ENCODE measurements around the gene BACE2. TPM values are rescaled to one million over a fixed set of nuclear protein-coding genes. Genes with fewer than 3 reads are reported as not detected.

BACE2 gene
- total and polyA plus RNA-seq, 4 donors, result 1.7 to 16.7 (median 5.6) TPM

DNA sequence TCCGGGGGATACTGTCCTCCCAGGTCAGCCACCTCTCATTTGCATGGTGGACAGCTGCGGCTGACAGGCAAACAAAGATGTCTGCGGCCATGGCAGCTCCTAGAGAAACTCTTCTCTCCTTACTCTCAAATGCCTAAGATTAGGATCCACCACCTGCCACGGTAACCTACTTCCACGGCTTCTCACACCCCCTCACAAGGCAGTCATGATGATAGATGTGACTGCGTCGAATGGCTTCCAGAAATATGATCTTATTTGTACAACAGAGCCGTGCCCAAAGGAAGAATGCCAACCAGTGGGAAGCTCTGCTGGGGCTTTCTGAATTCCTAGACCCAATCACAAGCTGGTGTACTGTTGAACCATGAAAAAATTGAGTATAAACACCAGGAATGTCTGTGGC, 73.4 kb downstream of the BACE2 start:
- H3K4me1 ChIP-seq (ENCODE audit: control insufficient read depth in 4 of 4, insufficient read depth in 4 of 4, low read length in 3 of 4), result no peaks in the 10 kb centered on the region
- no peak overlapping the region for H3K4me3 ChIP-seq (ENCODE audit: low read depth in 1 of 3, low read length in 3 of 3)
- peak; percentile 26 for DNase-seq (ENCODE audit: low spot score)
- TF ChIP-seq, protein P1, sequence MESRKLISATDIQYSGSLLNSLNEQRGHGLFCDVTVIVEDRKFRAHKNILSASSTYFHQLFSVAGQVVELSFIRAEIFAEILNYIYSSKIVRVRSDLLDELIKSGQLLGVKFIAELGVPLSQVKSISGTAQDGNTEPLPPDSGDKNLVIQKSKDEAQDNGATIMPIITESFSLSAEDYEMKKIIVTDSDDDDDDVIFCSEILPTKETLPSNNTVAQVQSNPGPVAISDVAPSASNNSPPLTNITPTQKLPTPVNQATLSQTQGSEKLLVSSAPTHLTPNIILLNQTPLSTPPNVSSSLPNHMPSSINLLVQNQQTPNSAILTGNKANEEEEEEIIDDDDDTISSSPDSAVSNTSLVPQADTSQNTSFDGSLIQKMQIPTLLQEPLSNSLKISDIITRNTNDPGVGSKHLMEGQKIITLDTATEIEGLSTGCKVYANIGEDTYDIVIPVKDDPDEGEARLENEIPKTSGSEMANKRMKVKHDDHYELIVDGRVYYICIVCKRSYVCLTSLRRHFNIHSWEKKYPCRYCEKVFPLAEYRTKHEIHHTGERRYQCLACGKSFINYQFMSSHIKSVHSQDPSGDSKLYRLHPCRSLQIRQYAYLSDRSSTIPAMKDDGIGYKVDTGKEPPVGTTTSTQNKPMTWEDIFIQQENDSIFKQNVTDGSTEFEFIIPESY (IDR thresholded peaks at IDR 0.05), result no peak
- TF ChIP-seq NR2F2 (IDR thresholded peaks at IDR 0.05) (no peak), HNF4A (conservative IDR thresholded peaks at IDR 0.05) (no peak)
- peaks cover 0 to 3% (median 0%) of the 10 kb centered on the region in 4 donors for H3K36me3 ChIP-seq (ENCODE audit: control insufficient read depth in 4 of 4, insufficient read depth in 3 of 4, low read depth in 1 of 4, low read length in 3 of 4)
- no peak overlapping the region for H3K9ac ChIP-seq (ENCODE audit: low read depth in 1 of 2, low read length in 2 of 2)
- no peak overlapping the region for H3K27ac ChIP-seq (ENCODE audit: low read depth in 1 of 2, low read length in 2 of 2)
- WGBS, result 70% methylated on average over 8 of the region's 8 CpGs
- H3K9me3 ChIP-seq (ENCODE audit: control insufficient read depth in 4 of 4, low read length in 3 of 4), result no peaks in the 10 kb centered on the region
- H3K27me3 ChIP-seq (ENCODE audit: control insufficient read depth in 4 of 4, insufficient read depth in 4 of 4, low read length in 3 of 4), result no peaks in the 10 kb centered on the region

DNA sequence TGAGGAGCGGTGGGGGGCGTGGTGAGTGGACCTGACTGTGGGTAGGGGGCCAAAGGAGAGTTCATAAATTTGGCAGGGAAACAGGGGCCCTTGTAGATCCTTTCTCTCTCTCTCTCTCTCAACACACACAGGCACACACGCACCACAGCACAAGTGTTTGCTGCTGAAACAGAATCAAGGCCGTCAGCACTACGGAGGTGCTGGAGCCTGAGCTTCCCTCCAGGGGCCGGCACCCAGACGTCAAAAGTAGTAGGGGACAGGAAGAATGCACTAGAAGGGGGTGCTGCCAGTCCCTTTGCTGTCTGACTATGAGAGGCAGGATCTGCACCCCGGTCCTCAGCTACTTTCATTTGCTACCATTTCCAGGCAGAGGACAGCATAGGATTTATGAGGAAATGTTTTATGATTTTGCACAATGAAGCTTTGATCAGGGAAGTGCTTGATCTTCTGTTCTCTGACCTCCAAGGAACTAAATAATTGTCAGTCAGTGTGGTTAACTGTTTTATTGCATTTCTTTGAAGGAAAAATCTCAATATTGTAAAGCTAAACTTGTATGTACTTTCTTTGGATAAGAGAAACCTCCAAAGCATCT, 74.4 kb downstream of the BACE2 start:
- Histone ChIP-seq H3K36me3 (ENCODE audit: control insufficient read depth in 4 of 4, insufficient read depth in 3 of 4, low read depth in 1 of 4, low read length in 3 of 4) (peaks cover 0 to 3% (median 0%) of the 10 kb centered on the region in 4 donors), H3K27ac (ENCODE audit: low read depth in 1 of 2, low read length in 2 of 2) (no peak overlapping the region), H3K27me3 (ENCODE audit: control insufficient read depth in 4 of 4, insufficient read depth in 4 of 4, low read length in 3 of 4) (no peaks in the 10 kb centered on the region), H3K4me1 (ENCODE audit: control insufficient read depth in 4 of 4, insufficient read depth in 4 of 4, low read length in 3 of 4) (no peaks in the 10 kb centered on the region), H3K9ac (ENCODE audit: low read depth in 1 of 2, low read length in 2 of 2) (no peak overlapping the region), H3K9me3 (ENCODE audit: control insufficient read depth in 4 of 4, low read length in 3 of 4) (no peaks in the 10 kb centered on the region), H3K4me3 (ENCODE audit: low read depth in 1 of 3, low read length in 3 of 3) (no peak overlapping the region)
- TF ChIP-seq JUND (IDR thresholded peaks at IDR 0.05) (no peak), EGR1 (IDR thresholded peaks at IDR 0.05; ENCODE audit: low read depth in 2 of 2) (no peak), FOXA2 (IDR thresholded peaks at IDR 0.05) (no peak), SP1 (IDR thresholded peaks at IDR 0.05) (no peak), FOXA1 (IDR thresholded peaks at IDR 0.05) (no peak), TAF1 (conservative IDR thresholded peaks at IDR 0.05) (no peak), HNF4A (conservative IDR thresholded peaks at IDR 0.05) (no peak), HNF4G (IDR thresholded peaks at IDR 0.05) (no peak), YY1 (IDR thresholded peaks at IDR 0.05) (no peak)
- TF ChIP-seq, protein P2, sequence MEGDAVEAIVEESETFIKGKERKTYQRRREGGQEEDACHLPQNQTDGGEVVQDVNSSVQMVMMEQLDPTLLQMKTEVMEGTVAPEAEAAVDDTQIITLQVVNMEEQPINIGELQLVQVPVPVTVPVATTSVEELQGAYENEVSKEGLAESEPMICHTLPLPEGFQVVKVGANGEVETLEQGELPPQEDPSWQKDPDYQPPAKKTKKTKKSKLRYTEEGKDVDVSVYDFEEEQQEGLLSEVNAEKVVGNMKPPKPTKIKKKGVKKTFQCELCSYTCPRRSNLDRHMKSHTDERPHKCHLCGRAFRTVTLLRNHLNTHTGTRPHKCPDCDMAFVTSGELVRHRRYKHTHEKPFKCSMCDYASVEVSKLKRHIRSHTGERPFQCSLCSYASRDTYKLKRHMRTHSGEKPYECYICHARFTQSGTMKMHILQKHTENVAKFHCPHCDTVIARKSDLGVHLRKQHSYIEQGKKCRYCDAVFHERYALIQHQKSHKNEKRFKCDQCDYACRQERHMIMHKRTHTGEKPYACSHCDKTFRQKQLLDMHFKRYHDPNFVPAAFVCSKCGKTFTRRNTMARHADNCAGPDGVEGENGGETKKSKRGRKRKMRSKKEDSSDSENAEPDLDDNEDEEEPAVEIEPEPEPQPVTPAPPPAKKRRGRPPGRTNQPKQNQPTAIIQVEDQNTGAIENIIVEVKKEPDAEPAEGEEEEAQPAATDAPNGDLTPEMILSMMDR (IDR thresholded peaks at IDR 0.05; ENCODE audit: low read depth, low read length, missing input control), result no peak
- TF ChIP-seq, protein P3, sequence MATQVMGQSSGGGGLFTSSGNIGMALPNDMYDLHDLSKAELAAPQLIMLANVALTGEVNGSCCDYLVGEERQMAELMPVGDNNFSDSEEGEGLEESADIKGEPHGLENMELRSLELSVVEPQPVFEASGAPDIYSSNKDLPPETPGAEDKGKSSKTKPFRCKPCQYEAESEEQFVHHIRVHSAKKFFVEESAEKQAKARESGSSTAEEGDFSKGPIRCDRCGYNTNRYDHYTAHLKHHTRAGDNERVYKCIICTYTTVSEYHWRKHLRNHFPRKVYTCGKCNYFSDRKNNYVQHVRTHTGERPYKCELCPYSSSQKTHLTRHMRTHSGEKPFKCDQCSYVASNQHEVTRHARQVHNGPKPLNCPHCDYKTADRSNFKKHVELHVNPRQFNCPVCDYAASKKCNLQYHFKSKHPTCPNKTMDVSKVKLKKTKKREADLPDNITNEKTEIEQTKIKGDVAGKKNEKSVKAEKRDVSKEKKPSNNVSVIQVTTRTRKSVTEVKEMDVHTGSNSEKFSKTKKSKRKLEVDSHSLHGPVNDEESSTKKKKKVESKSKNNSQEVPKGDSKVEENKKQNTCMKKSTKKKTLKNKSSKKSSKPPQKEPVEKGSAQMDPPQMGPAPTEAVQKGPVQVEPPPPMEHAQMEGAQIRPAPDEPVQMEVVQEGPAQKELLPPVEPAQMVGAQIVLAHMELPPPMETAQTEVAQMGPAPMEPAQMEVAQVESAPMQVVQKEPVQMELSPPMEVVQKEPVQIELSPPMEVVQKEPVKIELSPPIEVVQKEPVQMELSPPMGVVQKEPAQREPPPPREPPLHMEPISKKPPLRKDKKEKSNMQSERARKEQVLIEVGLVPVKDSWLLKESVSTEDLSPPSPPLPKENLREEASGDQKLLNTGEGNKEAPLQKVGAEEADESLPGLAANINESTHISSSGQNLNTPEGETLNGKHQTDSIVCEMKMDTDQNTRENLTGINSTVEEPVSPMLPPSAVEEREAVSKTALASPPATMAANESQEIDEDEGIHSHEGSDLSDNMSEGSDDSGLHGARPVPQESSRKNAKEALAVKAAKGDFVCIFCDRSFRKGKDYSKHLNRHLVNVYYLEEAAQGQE (IDR thresholded peaks at IDR 0.05), result no peak
- TF ChIP-seq, protein P4, sequence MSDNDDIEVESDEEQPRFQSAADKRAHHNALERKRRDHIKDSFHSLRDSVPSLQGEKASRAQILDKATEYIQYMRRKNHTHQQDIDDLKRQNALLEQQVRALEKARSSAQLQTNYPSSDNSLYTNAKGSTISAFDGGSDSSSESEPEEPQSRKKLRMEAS (IDR thresholded peaks at IDR 0.05), result no peak
- TF ChIP-seq, protein P1 (IDR thresholded peaks at IDR 0.05), result no peak
- DNase-seq (ENCODE audit: low spot score), result peak; percentile 10
- 51% methylated on average over 8 of the region's 8 CpGs for WGBS

All from liver (tissue), 9 donors.